Islet precursor cell (in vitro differentiated cells): ENCODE results near the gene SHROOM3.

Experiments
- DNase-seq: peaks from one replicate; pipeline ENCODE4 v3.0.0-alpha.2; 2018

The SHROOM3 gene

DNA sequence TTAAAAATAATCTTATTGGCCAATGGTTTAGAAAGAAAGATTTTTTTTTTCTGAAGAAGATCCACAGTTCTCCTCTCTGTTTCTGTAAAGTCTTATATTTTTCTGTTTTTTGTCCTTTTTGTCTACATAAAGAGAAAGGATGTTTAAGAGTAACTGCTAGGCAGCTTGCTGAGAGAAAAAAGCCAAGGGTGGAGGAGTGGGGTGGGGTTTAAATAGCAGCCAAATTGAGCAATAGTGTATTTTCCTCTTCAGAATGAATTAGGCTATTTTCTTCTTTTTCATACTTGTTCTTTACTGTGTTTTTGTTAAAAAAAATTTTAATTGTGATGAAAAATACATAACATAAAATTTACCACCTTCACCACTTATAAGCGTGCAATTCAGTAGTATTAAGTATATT lies 238.3 kb downstream of the SHROOM3 start:
- no peak for DNase-seq

DNA sequence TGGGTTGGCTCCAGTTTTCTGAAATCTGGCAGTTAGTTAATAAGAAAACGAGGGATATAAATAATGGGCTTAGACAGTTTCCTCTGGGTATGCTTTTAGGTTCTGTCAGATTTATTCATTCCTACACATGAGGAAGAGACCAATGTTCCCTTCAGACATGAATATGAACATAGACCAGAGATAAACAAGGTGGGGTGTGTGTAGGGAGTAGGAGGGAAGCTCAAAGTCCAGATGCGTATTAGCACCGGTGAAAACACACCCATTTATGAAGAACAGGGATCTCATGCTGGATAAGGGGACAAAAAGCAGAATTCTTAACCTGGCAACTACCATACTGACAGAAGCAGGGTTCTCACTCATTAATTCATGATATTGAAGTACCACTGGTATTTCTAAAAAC lies 240.0 kb downstream of the SHROOM3 start:
- no peak for DNase-seq

DNA sequence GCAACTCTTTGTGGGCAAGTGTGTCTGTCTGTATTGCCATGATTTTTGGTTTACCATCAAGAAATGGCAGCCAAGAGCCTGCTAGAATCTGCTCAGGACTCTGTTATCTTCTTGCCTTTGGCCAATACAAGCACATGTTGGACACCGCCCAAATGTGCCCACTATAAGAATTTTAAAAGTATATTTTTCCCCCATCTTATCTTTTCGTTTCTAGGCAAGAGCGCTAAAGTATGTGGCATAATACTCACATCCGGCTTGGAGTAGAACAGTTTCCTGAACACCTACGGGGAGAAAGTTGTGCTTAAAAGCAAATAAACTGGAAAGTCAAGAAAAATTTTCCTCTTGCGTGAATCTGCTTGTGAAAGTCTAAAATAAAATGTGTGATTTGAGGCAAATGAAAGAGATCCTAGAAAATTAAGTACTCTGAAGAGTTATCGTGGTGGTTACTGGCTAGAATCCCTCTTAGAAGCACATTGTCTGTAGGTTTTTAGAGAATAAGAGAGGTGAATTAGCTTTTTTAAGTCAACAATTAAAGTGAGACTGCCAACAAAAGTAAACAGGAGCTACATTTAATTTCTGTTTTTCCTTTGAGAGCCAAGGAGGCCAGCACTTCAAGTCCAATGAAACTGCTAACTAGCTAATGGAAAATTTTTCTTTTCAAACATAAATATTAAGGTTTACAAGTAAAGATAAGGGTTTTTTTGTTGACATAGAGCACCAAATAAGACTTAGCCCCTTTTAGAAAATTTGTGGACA lies 242.7 kb downstream of the SHROOM3 start:
- DNase-seq, result no peak

DNA sequence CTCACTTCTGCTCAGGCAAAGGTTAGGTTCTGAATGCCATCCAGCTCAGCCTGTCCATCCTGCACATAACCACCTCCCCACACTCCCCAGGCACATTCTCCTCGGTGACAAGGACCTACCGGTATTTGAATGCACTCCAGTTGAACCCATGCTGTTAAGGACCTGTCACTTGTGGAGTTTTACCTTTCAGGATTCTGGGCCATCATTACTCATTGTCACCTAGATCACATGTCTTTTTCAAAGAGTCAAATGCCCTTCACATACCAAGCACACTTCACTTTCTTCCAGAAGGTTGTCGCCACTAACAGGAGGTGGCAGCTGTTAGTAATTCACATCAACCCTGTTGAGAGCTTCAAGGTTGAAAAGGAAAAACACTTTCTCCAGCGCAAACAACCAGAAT lies 244.7 kb downstream of the SHROOM3 start:
- DNase-seq, result no peak

DNA sequence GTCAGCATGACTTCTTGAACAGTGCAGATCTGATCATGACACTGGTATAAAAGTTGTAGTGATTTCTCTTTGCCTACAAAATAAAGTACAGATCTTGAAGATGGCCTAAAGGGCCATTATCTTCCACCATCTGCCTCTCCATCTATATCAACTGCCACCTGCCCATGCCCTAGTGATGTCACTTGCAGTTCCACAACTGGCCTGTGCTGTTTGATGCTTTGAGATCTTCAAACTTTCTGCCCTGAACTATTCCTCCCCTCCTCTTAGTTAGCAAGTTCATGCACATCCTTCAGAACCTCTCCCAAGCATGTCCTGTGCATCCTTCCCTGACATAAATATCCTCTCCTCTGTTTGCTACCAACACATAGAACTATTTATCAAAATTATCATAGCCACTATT lies 245.9 kb downstream of the SHROOM3 start:
- DNase-seq, result no peak

DNA sequence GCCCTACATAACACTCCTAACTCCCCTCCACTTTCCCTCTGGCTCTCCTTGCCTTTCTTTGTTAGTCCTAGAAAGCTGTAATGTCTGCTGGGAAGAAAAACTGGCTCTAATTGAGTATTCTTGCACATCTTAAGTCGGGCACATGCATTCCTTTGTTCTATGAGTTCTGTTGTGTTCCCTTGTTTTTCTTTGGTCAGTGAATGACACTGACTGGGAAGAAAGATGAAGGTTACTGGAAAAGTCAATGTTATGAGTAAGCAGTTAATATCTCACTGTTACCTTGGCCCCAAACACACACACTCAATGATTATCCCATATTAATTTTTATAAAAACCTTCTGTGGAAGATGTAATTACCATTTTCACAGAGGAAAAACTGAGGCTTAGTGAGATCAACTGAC lies 247.0 kb downstream of the SHROOM3 start:
- DNase-seq, result no peak

DNA sequence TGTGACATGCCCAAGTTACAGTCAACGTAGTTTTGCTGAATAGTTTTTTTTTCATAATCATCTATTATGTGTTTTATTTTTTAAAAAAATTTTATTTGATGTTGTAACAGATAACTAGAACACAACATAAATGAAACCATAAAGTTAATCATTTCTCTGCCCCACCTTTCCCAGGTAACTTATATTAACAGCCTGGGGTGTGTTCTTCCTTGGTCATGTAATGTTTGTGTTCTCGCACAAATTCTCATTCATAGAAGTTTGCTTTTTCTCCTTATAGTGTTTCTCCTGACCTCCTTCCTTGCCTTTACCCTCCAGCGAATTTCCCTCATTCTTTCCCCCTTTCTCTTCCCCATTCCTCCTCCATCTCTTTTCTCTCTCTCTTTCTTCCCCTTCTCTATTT lies 248.1 kb downstream of the SHROOM3 start:
- DNase-seq, result no peak

DNA sequence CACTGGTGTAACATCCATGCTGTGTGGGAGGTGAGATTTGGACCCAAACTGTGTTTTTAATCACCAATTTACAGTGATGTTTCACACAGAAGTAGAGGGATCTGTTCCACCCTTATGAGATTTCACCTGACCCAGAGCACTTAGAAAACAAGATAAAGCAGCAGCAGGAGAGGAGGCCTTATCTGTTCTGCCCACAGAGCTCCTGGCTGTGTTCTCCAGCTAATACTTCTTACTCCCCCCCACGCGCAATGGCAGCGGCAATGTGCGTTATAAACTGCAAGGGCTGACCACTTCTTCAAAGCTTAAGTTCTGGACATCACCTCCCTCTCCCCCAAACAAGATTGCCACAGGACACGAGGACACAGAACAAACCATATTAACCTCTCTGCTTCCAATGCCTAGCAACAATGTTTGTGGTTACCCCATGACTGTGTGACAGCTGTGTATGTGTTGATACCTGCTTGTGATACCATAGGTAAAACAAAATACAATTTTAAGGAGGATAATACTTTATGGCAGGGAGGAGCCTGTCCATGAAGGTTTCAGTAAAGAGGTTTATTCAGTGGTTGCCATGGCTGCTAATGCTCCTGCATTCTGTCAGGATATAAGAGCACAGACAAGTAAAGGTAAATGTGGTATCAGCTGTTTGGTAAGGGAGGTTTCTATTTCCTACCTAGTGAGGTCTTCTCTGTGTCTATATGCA lies 252.9 kb downstream of the SHROOM3 start:
- DNase-seq, result peak; percentile 61

DNA sequence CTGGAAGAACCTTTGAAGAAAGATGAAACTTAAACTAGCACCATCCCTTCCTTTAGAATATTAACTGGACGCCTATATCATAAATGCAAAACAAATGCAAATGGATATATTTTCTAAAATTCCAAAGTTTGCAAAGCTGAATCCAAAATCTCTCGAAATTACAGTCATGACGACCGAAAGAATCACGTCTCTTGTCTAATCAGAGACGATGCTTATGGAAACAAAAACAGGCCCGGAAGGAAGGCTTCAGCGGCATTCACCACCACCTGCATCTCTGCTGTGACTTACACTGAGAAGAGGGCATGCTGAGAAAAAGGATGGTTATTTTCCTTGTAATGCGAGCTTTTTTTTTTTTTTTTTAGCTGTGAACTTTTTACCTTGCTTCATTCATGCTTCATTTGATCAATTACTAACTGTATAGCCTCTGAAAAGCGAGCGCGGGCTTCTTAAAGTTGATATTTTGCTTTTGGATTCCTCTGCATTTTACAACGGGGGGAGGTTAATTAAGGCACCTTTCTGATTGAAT lies 253.7 kb downstream of the SHROOM3 start:
- no peak for DNase-seq

DNA sequence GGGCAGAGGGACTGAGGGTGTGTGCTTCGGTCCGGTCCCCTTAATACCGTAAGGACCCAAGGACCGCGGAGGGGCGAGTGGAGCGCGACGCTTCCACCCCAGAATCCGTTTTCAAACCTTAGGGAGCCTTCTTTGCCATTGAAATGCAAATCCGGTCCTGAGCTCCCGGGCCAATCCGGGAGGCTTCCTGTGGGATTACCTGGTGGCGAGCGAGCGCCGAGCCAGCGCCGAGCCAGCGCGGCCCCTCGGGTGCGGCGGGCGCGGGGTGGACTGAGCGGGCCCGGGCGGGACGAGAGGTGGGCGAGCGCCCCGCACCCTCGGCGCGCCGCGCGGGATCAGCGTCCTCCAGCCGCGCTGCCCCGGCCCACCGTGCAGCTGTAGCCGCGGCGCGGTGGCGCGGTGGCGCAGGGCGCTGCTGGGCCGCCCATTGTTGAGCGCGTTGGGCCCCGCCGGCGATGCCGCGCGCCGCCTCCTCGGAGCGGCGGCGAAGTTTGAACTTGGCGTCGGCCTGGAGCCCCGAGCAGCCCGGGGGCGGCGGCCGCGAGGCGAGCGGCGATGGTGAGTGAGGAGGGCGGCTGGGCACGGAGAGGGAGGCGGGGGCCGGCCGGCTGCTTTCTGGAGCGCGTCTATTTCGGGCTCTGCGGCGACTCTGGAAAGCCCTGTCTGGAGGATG lies 254.3 kb downstream of the SHROOM3 start:
- DNase-seq, result peak; percentile 85

DNA sequence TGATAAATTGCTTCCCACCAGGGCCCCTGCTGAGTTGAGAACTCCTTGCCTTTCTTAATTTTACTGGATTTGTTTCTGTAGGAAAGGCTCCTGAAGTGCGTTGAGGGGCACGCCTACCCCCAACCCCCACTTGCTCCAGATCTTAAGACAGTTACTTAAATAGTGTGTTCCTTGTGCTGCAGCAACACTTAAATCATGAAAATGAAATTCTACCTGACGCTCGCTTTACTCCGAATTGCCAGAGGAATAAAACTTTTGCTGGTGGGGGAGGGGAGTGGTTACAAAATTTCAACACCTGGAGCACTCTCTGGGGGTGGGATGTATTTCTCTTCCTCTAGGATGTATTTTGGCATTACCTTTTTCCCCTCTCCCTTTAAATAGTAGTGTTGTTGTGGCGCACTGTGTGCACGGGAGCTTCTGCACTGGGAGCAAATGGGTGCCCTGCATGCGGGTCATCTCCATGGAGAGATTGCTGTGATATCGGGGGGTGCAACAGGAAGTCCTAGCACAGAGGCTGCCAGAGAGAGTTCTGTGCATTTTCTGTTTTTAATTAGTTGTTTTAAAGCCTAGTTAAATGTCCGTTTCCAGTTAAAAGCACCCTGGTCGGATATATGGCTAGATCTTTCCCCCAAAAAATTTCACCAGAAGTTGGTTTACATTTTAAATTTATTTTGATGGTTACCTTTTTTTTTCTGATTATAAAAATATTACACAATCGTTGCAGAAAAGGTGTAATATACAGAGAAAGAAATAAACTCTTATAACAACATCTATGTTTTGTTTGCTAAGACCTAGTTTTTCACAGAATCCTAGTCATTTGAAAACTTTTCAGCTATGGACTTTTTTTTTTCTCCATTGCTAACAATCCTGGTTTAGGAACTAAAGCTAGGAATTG lies 255.2 kb downstream of the SHROOM3 start:
- peak; percentile 64 for DNase-seq

DNA sequence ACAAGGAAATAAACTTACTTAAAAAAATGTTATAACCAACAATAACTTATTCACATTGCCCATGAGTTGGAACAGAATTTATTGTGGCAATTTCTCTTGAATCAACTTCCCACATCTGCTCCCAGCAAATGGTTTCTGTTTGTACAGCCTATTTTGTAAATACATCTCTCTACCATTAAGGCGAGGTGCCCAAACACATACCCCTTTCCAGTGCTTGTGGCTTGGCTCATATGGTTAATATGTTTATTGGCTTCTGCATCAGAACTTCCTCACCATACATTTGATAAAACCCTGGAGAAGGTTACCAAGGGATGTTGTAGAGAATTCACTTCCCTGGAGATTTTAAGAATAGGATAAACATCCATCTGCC lies 255.9 kb downstream of the SHROOM3 start:
- DNase-seq, result no peak

DNA sequence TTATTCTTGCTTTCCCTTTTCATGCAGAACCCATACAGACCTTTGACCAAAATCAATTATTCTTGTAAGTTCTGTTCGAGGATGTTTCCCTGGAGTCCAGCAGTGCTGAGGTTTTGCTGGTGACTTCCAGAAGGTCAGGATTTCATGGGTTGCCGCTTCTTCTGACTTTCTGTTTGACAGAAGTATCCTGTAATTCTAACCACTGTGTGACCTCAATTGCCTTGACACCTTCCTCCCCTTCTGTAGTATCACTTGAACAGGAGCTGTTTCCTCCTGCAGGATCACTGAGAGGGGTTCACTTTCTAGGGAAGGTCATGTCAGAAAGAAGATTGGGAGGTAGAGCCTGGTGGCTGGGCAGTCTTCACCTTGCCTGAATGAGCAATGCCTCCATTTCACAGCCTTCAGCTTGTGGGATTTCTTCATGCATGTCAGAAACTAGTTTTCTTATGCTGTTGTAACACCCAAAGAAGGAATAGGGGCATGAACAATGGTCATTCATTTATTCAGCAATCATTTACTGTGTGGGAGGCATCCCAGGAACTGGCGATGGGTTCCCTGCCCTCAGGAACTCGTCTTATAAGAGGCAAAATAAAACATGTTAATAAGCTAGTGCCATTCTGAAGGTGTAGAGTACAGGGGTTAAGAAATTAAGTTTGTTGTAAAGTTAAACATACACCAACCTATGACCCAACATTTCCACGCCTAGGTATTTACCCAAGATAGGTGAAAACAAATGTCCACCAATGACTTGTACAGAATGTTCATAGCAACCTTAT lies 257.0 kb downstream of the SHROOM3 start:
- no peak for DNase-seq

DNA sequence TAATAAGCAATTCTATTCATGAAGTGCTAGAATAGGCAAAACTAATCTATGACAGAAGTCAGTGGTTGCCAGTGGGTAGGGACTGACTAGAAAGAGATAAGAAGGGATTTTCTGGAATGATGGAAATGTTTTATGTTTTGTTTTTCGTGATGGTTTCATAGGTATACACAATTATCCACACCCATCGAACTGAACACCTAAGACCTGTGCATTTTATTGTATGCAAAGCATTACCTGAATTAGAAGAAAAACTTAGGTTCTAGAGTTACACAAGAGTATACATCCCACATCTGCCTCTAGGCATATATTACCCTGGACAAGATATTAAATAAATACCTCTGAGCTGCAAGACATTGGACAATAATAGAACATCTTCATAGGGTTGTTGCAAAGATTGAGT lies 257.7 kb downstream of the SHROOM3 start:
- no peak for DNase-seq

DNA sequence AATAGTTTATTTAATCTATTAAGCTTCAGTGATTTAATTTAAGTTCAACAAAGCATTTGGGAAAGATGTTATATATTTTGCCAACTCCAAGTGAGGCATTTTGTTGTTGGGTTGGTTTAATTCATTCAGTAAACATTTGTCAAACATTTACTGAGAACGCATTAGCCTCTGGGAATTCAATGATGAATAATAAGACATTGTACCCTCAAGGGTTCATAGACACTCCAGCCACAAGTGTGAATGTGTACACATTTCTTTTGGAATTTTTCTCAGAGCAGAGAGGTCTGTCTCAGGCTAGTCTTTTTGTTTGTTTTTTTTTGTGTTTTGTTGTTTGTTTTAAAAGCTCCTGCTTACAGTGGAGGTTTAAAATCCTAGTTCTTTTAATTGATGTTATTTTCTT lies 259.0 kb downstream of the SHROOM3 start:
- DNase-seq, result no peak

DNA sequence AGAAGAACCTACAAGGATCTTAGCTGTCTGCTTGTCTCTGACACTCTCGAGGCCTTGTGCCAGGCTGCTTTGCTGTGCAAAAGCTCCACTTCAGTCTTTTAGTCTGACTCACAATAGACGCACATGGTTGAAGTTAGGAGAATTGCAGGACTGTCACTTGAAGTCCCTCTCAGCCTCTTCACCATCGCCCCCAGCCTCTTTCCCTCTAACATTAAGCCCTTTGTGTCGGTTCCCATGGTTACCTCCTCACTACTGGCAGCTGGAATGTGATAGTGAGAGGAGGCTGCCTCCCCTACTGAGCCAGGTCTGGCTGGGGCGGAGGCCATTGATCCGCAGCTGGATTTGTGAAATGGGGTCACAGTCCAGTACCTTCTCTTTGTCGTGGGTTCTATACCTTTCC lies 261.1 kb downstream of the SHROOM3 start:
- peak; percentile 97 for DNase-seq

DNA sequence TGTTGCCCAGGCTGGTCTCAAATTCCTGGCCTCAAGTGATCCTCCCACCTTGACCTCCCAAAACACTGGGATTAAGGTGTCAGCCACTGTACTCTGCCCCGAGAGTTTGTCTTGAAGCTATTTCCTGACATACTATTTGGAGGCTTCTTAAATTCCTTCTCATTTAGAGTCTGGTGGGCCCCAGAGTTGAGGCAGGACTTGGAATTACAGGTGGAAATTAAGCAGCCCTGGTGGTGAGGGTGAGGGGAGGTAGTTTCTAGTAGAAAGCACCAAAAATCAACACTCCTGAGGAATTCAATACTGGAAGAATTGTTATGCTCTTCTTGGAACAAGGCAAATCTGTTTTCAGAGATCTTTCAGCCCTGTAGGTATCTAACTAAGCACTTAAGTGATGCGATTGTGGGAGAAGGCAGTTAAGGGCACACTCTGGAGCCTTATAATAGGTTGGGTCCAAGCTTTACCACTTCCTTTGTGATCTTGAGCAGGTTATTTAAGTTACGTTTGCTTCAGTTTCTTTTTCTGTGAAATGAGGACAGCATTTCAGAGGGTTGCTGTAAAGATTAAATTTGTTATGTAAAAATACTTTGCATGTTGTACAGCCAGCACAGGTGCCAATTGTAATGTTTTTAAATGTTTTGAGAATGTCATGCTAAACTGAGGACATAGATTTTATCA lies 262.2 kb downstream of the SHROOM3 start:
- no peak for DNase-seq

DNA sequence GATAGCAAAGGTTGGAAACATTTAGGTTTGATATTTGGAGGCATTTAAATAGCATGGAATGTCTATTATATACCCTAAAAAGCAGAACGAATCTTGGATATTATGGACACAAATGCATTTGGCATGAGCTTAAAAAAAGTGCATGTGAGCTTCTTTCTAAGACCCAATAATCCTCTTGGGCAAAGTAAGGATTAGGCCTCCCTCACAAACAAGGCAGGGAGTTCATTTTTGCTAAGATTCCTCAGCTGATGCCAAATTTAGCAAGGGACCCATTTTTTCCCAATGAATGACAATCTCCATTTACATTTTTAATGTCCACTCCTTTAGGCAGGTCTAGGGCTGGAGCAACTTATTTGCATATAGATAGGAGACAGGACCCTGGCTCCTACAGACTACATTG lies 263.1 kb downstream of the SHROOM3 start:
- DNase-seq, result no peak

DNA sequence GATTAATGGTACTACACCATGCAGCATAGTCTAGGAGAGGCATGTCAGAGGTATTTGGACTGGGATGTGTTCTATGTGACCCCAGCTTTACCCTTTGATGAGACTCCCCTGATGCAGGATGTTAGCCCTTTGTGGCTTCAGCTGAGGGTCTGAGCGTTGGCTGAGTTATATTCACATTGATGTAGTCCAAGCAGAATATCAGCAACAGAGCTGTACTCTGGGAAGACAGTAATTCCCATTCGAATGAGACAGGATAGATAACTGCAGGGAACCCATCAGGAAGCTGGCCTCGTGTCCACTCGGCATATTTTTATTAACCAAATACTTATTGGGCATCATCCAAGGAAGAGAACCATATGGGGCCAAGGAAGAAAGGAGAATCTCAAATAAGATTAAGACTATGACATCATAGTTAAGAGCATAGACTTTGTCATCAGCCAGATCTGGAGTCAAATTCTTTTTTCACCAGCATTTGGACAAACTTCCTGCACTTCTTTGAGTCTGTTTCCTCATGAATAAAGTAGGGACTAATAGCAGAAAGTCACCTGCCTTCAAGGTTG lies 264.8 kb downstream of the SHROOM3 start:
- no peak for DNase-seq

DNA sequence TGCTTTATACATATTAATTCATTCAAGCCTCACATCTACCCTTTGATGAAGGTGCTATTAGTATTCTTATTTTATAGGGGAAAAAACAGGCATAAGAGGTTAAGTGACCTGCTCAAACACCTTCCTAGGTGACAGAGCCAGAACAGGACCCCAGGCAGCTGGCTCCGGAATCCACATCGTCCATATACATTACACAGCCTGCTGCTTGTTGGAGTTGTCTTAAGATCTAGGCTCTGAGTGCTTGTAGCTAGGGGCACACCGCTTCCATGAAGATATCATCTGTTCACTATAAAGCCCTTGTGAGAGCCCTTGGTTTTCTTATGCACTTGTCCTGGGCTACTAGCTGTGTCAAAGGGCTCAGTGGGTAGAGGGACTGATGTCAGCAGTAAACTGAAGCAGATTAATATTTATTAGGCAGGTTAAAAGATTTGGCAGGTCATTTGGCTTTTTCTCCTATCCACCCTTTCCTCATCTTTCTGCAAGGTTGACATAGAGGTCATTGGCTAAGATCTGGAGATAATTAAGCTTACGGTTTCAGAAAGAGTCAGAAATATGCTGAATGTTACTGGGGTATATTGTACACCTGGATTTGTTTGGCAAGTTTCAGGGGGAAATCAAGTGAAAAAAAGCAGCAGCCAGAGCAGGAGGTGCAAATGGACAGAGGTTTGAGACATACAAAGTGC lies 267.6 kb downstream of the SHROOM3 start:
- peak; percentile 85 for DNase-seq

DNA sequence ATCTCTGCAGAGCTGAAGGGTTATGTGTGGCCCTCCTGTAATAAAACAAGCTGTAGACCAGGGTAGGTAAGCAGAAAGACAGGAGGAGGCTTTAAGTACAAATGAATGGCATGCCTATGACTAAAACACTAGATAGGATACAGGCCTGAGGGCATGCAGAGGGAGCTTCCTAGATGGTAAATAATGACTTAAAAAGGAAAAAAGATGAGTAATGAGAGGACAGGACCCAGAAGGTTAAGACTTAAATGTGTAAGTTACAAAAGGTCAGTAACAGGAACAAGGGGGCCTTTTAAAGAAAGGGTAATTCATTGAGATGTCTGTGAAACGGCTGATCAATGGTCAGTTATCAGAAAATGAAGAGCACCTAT lies 268.1 kb downstream of the SHROOM3 start:
- DNase-seq, result peak; percentile 92
